IPS DF 6.9 (cell line): Measurements from ENCODE around the gene FHOD3.
"Not testable (repeated sequence)": the region's sequence is repeated elsewhere in the genome, so short reads cannot be mapped to it uniquely, and the experiment has no call there.

Experiments
- DNase-seq: peaks from one replicate; pipeline ENCODE4 v3.0.0-alpha.2; 2013; ENCODE audit warnings: low read depth, low spot score
- H3K27ac ChIP-seq: one replicate; pipeline ENCODE4 v1.5.1; 2013; ENCODE audit warnings: low read length, control low read depth
- H3K27me3 ChIP-seq: 2 replicates; pipeline ENCODE4 v1.6.1; 2013; ENCODE audit warnings: mild to moderate bottlenecking, low read length; ENCODE audit not compliant: control insufficient read depth, insufficient read depth
- H3K36me3 ChIP-seq: 2 replicates; pipeline ENCODE4 v1.6.1; 2013; ENCODE audit warnings: low read length; ENCODE audit not compliant: control insufficient read depth, insufficient read depth
- H3K4me1 ChIP-seq: 2 replicates; pipeline ENCODE4 v1.6.1; 2013; ENCODE audit warnings: low read length; ENCODE audit not compliant: control insufficient read depth, insufficient read depth
- H3K4me3 ChIP-seq: 2 replicates; pipeline ENCODE4 v1.5.1; 2013; ENCODE audit warnings: mild to moderate bottlenecking, low read length
- H3K9me3 ChIP-seq: 2 replicates; pipeline ENCODE4 v1.6.1; 2013; ENCODE audit warnings: low read length, inconsistent platforms; ENCODE audit not compliant: control insufficient read depth, insufficient read depth
- WGBS: extraction: QIAGEN DNeasy Blood & Tissue Kit; methylation state at CpG from one replicate; pipeline ENCODE4 v1.1.7; 2013; ENCODE audit warnings: mixed read lengths, missing lambda C conversion rate; ENCODE audit not compliant: insufficient read length, insufficient coverage; 5-methylcytosine and 5-hydroxymethylcytosine counted together

Gene FHOD3

DNA sequence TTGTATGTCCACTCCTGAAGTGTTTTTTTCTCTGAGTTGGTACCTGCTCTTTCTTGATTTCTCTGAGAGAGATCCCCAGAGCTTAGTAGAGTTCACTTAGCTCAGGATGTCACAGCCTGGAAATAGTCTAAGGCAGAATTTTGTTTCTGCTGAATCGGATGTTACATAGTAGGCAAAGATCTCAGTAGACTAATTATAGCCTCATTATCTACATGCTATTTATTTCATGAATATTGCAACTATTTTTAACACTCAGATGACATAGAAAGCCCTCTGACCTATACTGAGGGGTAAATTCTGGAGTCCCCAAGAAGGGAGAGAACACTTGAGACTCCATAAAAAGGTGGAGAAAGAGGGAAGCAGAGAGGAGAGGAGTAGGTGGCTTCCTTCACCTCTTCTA lies 160.2 kb downstream of the FHOD3 start:
- Histone ChIP-seq H3K4me3 (no peak overlapping the region), H3K9me3 (no peaks in the 10 kb centered on the region), H3K27ac (no peak overlapping the region), H3K36me3 (no peaks in the 10 kb centered on the region), H3K4me1 (peaks cover 3% of the 10 kb centered on the region; the same call in 1 of the 2 replicates), H3K27me3 (no peaks in the 10 kb centered on the region)
- no peak for DNase-seq
- no CpG with 5 or more reads among the region's 1 CpG for WGBS

DNA sequence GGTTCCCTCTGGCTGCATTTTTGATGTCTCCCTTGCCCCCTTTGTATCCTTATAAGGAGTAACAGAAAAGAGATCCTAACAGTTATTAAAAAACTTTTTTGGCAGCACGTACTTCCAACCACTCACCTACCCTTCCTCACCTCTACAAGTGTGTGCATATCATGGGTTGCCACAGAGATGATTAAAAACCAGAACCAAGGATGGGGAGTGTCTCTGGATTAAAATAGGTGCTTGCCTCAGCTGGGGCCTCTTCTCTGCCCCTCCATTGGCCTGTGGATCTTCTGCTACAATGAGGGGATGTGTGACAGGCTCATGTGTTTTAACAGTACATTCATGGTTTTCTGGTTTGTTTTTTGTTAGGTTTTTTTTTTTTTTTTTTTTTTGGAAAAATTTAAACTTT lies 160.8 kb downstream of the FHOD3 start:
- WGBS: no CpG with 5 or more reads among the region's 1 CpG

DNA sequence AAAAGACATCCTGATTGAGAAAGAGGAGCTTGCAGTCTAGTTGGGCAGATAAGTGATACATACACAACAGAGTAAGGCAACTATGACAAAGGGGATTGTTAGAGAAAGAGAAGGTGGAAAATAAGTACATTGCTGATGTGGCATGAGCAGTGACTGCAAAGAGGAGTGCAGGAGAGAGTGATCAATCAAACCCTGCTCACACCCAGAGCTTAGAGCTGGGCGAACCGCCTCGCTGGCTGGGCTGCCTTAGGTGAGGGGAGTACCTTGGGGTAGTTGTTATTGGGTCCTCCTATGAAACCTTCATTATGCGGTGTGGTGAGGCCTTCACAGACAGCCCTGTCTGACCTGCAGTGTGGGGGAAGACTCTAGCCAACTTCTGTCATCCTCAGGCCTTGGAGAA lies 161.7 kb downstream of the FHOD3 start:
- Histone ChIP-seq H3K4me1 (peaks cover 2% of the 10 kb centered on the region; the same call in 1 of the 2 replicates), H3K9me3 (no peaks in the 10 kb centered on the region), H3K27ac (no peak overlapping the region), H3K27me3 (no peaks in the 10 kb centered on the region), H3K4me3 (no peak overlapping the region), H3K36me3 (no peaks in the 10 kb centered on the region)
- no CpG with 5 or more reads among the region's 4 CpGs for WGBS
- DNase-seq: no peak

More for the DNA sequence above, 160.8 kb downstream of the FHOD3 start:
- no peak overlapping the region for H3K4me3 ChIP-seq
- no peak overlapping the region for H3K27ac ChIP-seq
- DNase-seq: no peak
- no peaks in the 10 kb centered on the region for H3K27me3 ChIP-seq
- H3K4me1 ChIP-seq: peaks cover 3% of the 10 kb centered on the region; the same call in 1 of the 2 replicates
- H3K36me3 ChIP-seq: no peaks in the 10 kb centered on the region
- no peaks in the 10 kb centered on the region for H3K9me3 ChIP-seq

DNA sequence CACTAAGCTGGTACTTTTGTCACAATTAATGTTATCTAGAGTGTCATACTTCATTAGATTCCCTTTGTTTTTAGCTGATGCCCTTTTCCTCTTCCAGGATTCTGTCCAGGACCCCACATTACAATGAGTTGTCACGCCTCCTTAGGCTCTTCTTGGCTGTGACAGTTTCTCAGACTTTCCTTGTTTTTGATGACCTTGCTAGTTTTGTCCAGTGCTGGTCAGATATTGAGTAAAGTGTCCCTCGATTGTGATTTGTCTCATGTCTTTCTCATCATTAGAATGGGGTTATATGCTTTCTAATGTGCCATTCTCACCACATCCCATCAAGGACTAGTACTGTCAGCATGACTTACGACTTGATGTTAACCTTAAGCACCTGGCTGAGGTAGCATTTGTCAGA lies 162.3 kb downstream of the FHOD3 start:
- no peaks in the 10 kb centered on the region for H3K27me3 ChIP-seq
- H3K27ac ChIP-seq: no peak overlapping the region
- no CpG with 5 or more reads among the region's 3 CpGs for WGBS
- no peak for DNase-seq
- H3K36me3 ChIP-seq: no peaks in the 10 kb centered on the region
- peaks cover 2% of the 10 kb centered on the region; the same call in 1 of the 2 replicates for H3K4me1 ChIP-seq
- H3K4me3 ChIP-seq: no peak overlapping the region
- no peaks in the 10 kb centered on the region for H3K9me3 ChIP-seq

DNA sequence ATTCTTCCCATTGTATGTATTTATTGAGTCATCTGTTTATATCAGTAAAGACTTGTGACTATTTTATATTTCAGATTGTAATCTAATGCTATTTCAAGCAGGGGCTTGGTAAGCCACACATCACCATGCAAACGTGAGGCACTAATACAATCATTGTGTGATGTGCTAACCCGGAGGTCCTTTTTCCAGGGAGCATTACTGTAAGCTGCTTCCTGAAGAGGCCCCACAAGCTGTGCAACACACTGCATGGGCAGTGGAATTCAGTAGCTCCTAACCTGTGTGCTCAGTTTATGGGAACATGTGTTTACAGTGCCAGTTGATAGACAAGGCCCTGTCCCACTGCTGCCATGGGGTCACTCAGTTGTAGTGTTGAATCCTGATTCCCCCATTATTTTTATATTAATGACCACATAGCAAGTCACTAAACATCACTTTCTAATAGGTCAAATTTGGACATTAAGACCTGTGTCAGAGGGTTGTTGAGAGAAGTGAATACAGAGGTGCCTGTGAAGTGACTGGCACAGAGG lies 162.9 kb downstream of the FHOD3 start:
- H3K4me1 ChIP-seq: peaks cover 2% of the 10 kb centered on the region; the same call in 1 of the 2 replicates
- DNase-seq: no peak
- no peak overlapping the region for H3K27ac ChIP-seq
- H3K27me3 ChIP-seq: no peaks in the 10 kb centered on the region
- WGBS: no CpG with 5 or more reads among the region's 2 CpGs
- no peaks in the 10 kb centered on the region for H3K36me3 ChIP-seq
- no peak overlapping the region for H3K4me3 ChIP-seq
- H3K9me3 ChIP-seq: no peaks in the 10 kb centered on the region

DNA sequence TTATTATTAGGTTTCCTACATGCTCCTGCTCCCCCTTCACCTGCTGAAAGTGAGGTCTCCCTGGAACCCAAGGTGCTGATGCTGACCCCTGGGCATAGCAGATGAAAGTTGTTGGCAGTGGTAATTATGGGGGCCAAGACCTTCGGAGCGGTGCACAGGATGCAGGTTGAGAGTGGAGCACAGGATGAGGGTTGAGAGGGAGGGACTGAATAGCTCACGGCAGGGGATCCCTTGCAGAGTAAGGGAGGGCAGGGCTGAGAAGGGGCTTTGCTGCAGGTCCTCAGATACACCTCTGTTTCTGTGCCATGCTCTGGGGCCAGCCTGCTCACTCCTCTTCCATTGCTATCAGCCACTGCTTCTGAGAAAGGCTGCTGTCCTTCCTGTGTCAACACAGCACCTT lies 163.3 kb downstream of the FHOD3 start:
- Histone ChIP-seq H3K27ac (no peak overlapping the region), H3K36me3 (no peaks in the 10 kb centered on the region), H3K4me3 (no peak overlapping the region), H3K9me3 (no peaks in the 10 kb centered on the region), H3K4me1 (peaks cover 2% of the 10 kb centered on the region; the same call in 1 of the 2 replicates), H3K27me3 (no peaks in the 10 kb centered on the region)
- no CpG with 5 or more reads among the region's 3 CpGs for WGBS
- no peak for DNase-seq

DNA sequence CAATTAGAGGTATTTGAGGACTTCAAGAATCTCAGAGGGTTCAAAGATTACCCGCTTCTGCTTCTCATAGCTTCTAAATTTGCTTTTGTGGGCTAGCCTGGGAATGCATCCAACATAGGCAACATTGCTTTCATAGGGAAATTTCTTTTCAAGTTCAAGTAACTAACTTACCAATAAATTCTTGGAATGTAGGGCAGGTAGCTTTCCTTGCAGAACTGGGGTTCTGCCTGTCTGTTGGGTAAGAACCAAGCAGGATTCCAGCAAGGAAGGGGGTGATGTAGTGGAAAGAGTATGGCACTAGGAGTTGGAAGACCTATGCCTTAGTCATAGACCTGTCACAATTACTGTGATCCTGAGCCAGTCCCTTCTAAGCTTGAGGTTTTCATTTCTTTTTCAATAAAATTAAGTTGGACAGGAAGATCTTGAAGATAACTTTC lies 164.1 kb downstream of the FHOD3 start:
- no CpG with 5 or more reads among the region's 1 CpG for WGBS
- peaks cover 3% of the 10 kb centered on the region; the same call in 1 of the 2 replicates for H3K4me1 ChIP-seq
- no peak overlapping the region for H3K4me3 ChIP-seq
- no peaks in the 10 kb centered on the region for H3K9me3 ChIP-seq
- H3K27me3 ChIP-seq: no peaks in the 10 kb centered on the region
- no peaks in the 10 kb centered on the region for H3K36me3 ChIP-seq
- no peak overlapping the region for H3K27ac ChIP-seq
- no peak for DNase-seq

DNA sequence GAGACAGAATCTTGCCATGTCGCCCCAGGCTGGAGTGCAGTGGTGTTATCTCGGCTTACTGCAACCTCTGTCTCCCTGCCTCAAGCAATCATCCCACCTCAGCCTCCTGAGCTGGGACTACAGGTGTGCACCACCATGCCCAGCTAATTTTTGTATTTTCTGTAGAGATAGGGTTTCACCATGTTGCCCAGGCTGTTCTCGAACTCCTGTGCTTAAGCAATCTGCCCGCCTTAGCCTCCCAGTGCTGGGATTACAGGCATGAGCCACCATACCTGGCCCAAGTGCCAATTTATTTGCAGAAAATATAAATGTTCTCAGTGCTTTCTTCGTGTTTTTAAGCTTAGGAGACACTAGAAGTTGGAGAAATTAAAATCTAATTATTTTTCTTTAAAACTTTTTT lies 166.0 kb downstream of the FHOD3 start:
- H3K36me3 ChIP-seq, H3K4me3 ChIP-seq, H3K9me3 ChIP-seq, H3K4me1 ChIP-seq, H3K27me3 ChIP-seq, H3K27ac ChIP-seq, DNase-seq: not testable (repeated sequence)
- no CpG with 5 or more reads among the region's 5 CpGs for WGBS

DNA sequence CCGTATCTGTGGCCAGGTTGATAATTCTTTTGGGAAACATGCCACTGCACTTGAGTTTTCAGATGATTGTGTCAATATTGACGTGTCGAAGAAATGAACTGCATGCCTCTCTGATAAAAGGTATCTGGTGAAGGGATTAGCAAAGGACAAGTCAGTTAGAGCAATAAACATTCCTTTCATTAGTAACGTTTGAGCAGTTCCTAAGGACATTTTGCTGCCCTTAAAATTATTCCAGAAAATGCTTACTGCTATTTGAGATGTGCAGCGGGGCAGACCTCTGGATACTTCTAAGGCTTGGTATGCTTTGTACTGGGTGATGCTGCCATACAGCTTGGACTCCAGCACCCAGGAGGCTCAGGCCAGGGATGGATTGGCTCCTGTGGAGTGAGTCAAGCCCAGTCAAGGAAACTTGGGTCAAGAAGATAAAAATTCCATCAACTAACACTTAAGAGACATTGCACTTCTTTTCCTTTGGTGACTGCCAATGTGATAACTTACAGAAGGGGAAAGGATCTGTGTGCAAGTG lies 166.7 kb downstream of the FHOD3 start:
- Histone ChIP-seq H3K27me3 (no peaks in the 10 kb centered on the region), H3K27ac (no peak overlapping the region), H3K9me3 (no peaks in the 10 kb centered on the region), H3K4me1 (peaks cover 3% of the 10 kb centered on the region; the same call in 1 of the 2 replicates), H3K4me3 (no peak overlapping the region), H3K36me3 (no peaks in the 10 kb centered on the region)
- no CpG with 5 or more reads among the region's 5 CpGs for WGBS
- DNase-seq: no peak

DNA sequence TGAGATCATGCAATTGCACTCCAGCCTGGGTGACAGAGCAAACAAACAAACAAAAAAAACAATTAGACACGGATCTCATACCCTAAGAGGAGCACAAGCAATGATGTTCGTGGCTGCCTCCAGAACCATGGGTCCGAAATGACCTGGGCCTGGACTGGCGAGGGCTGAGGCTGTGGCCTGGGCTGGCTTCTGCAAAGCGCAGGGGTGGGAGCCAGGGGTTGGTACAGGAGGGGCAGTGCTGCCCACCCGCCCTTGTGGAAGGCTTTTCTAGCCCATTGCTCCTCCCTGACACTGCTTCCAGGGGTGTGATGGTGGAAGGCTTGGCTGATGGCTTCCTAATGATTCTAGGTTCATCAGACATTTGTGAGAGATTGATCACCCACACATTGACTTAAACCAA lies 167.8 kb downstream of the FHOD3 start:
- Histone ChIP-seq H3K9me3 (no peaks in the 10 kb centered on the region), H3K4me1 (peaks cover 3% of the 10 kb centered on the region; the same call in 1 of the 2 replicates), H3K27ac (no peak overlapping the region), H3K27me3 (no peaks in the 10 kb centered on the region), H3K4me3 (no peak overlapping the region), H3K36me3 (no peaks in the 10 kb centered on the region)
- DNase-seq: no peak
- WGBS: no CpG with 5 or more reads among the region's 6 CpGs

DNA sequence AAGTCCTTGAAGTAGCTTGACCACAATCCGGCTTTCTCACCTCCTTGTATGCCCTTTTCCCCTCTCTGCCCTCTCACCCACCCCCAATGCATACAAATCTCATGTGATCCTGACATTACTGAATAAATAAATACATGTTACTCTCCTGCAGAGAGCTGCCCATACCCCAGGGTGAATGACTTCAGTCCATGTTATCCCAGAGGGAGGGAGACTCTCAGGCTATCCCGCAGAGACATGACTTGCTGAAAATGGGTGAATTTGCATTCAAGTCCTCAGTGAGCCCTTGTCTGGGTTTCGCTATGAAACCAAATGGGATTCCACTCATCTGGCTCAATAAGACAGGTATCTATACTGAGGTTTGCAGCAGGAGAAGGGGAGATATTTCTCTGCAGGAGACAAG lies 168.5 kb downstream of the FHOD3 start:
- Histone ChIP-seq H3K27me3 (no peaks in the 10 kb centered on the region), H3K4me1 (peaks cover 4% of the 10 kb centered on the region)
- no CpG with 5 or more reads among the region's 3 CpGs for WGBS

More for the DNA sequence above, 168.5 kb downstream of the FHOD3 start:
- no peaks in the 10 kb centered on the region for H3K36me3 ChIP-seq
- H3K27ac ChIP-seq: no peak overlapping the region
- H3K4me3 ChIP-seq: no peak overlapping the region
- no peaks in the 10 kb centered on the region for H3K9me3 ChIP-seq
- DNase-seq: no peak
